Trophoblast cell (in vitro differentiated cells and primary cell): ENCODE results near the gene LEPROT.

Experiments used
- DNase-seq, 2 donors: peaks; one replicate each; pipeline ENCODE4 v3.0.0-alpha.2; 2016
- H2AFZ ChIP-seq: 2 replicates; pipeline ENCODE4 v1.6.1; 2013; ENCODE audit warnings: low read length, moderate library complexity, mild to moderate bottlenecking; ENCODE audit not compliant: insufficient read depth, poor library complexity
- H2AK5ac ChIP-seq: 2 replicates; pipeline ENCODE4 v1.6.1; 2013; ENCODE audit warnings: mild to moderate bottlenecking, low read length
- H2BK120ac ChIP-seq: 2 replicates; pipeline ENCODE4 v1.6.1; 2013; ENCODE audit warnings: low read length, mild to moderate bottlenecking, moderate library complexity; ENCODE audit not compliant: insufficient read depth, poor library complexity
- H2BK12ac ChIP-seq: 2 replicates; pipeline ENCODE4 v1.6.1; 2013; ENCODE audit warnings: mild to moderate bottlenecking, low read length, moderate library complexity
- H2BK5ac ChIP-seq: 2 replicates; pipeline ENCODE4 v1.6.1; 2013; ENCODE audit warnings: low read length, low read depth, moderate library complexity, mild to moderate bottlenecking; ENCODE audit not compliant: poor library complexity
- H3K14ac ChIP-seq: 2 replicates; pipeline ENCODE4 v1.6.1; 2013; ENCODE audit warnings: mild to moderate bottlenecking, low read length
- H3K18ac ChIP-seq: 2 replicates; pipeline ENCODE4 v1.6.1; 2013; ENCODE audit warnings: mild to moderate bottlenecking, low read length
- H3K23ac ChIP-seq: 2 replicates; pipeline ENCODE4 v1.6.1; 2013; ENCODE audit warnings: low read length
- H3K27ac ChIP-seq: 2 replicates; pipeline ENCODE4 v1.5.1; 2013; ENCODE audit warnings: low read depth, mild to moderate bottlenecking, inconsistent platforms, low read length, moderate library complexity
- H3K27me3 ChIP-seq: 2 replicates; pipeline ENCODE4 v1.6.1; 2013; ENCODE audit warnings: inconsistent platforms, mild to moderate bottlenecking, low read length, moderate library complexity; ENCODE audit not compliant: insufficient read depth
- H3K36me3 ChIP-seq, 2 experiments: 1 replicate in 1 of 2; 2 replicates in 1 of 2; pipeline ENCODE4 v1.6.1; 2013; ENCODE audit warnings: low read length in 2 of 2, mild to moderate bottlenecking in 2 of 2, moderate library complexity in 1 of 2; ENCODE audit not compliant: insufficient read depth in 2 of 2, control insufficient read depth in 1 of 2
- H3K4ac ChIP-seq: 2 replicates; pipeline ENCODE4 v1.6.1; 2013; ENCODE audit warnings: low read depth, mild to moderate bottlenecking, low read length, moderate library complexity
- H3K4me1 ChIP-seq, 2 experiments: 1 replicate in 1 of 2; 2 replicates in 1 of 2; pipeline ENCODE4 v1.6.1; 2013; ENCODE audit warnings: low read length in 2 of 2, mild to moderate bottlenecking in 2 of 2, moderate library complexity in 1 of 2; ENCODE audit not compliant: insufficient read depth in 2 of 2, control insufficient read depth in 1 of 2
- H3K4me2 ChIP-seq: 2 replicates; pipeline ENCODE4 v1.6.1; 2013; ENCODE audit warnings: inconsistent platforms, mild to moderate bottlenecking, low read length, moderate library complexity
- H3K4me3 ChIP-seq: 2 replicates; pipeline ENCODE4 v1.5.1; 2013; ENCODE audit warnings: mild to moderate bottlenecking, low read depth, low read length, inconsistent platforms
- H3K79me1 ChIP-seq: one replicate; pipeline ENCODE4 v1.6.1; 2013; ENCODE audit warnings: low read length
- H3K79me2 ChIP-seq: 2 replicates; pipeline ENCODE4 v1.6.1; 2013; ENCODE audit warnings: low read length, mild to moderate bottlenecking; ENCODE audit not compliant: control insufficient read depth, insufficient read depth, poor library complexity
- H3K9ac ChIP-seq: 2 replicates; pipeline ENCODE4 v1.6.1; 2013; ENCODE audit warnings: mild to moderate bottlenecking, low read length
- H3K9me3 ChIP-seq: 2 replicates; pipeline ENCODE4 v1.6.1; 2013; ENCODE audit warnings: low read depth, mild to moderate bottlenecking, control low read depth, inconsistent platforms, low read length; ENCODE audit not compliant: insufficient read depth
- H4K12ac ChIP-seq: 2 replicates; pipeline ENCODE4 v1.6.1; 2013; ENCODE audit warnings: low read depth, mild to moderate bottlenecking, low read length, moderate library complexity
- H4K8ac ChIP-seq: 2 replicates; pipeline ENCODE4 v1.6.1; 2013; ENCODE audit warnings: low read depth, mild to moderate bottlenecking, low read length, moderate library complexity
- H4K91ac ChIP-seq: one replicate; pipeline ENCODE4 v1.6.1; 2013; ENCODE audit warnings: low read depth, mild to moderate bottlenecking, low read length, moderate library complexity
- WGBS: extraction: QIAGEN DNeasy Blood & Tissue Kit; methylation state at CpG from one replicate; pipeline ENCODE4 v1.1.7; 2013; ENCODE audit warnings: missing lambda C conversion rate; ENCODE audit not compliant: insufficient read length, insufficient coverage; ENCODE audit errors: extremely low coverage; 5-methylcytosine and 5-hydroxymethylcytosine counted together

The LEPROT gene

GRCh38 chr1:65388908-65389695 lies 31.4 kb upstream of the LEPROT start:
- Histone ChIP-seq H3K27ac (no peak overlapping the region), H4K8ac (no peak overlapping the region), H3K79me2 (no peaks in the 10 kb centered on the region), H4K91ac (no peak overlapping the region), H2BK5ac (no peak overlapping the region), H2BK120ac (no peak overlapping the region), H2AFZ (no peak overlapping the region), H3K9ac (no peak overlapping the region), H3K4ac (no peak overlapping the region), H4K12ac (no peak overlapping the region), H3K23ac (no peak overlapping the region), H2AK5ac (no peak overlapping the region), H3K4me1 (no peaks in the 10 kb centered on the region), H3K4me2 (no peak overlapping the region), H2BK12ac (no peak overlapping the region), H3K79me1 (no peaks in the 10 kb centered on the region), H3K9me3 (peaks cover 3% of the 10 kb centered on the region), H3K18ac (no peak overlapping the region), H3K27me3 (no peaks in the 10 kb centered on the region), H3K36me3 (peaks cover 14 to 31% of the 10 kb centered on the region in 2 experiments), H3K14ac (no peak overlapping the region), H3K4me3 (no peak overlapping the region)
- WGBS: no CpG with 5 or more reads among the region's 3 CpGs
- no peak for DNase-seq

GRCh38 chr1:65392497-65392896 lies 28.0 kb upstream of the LEPROT start:
- no CpG with 5 or more reads among the region's 7 CpGs for WGBS
- no peak overlapping the region for H3K14ac ChIP-seq
- no peaks in the 10 kb centered on the region for H3K79me1 ChIP-seq
- H2BK12ac ChIP-seq: no peak overlapping the region
- H3K36me3 ChIP-seq: peaks cover 10 to 23% of the 10 kb centered on the region in 2 experiments
- H3K18ac ChIP-seq: no peak overlapping the region
- no peaks in the 10 kb centered on the region for H3K79me2 ChIP-seq
- no peak overlapping the region for H3K9ac ChIP-seq
- H3K4me2 ChIP-seq: no peak overlapping the region
- H3K23ac ChIP-seq: no peak overlapping the region
- H2AK5ac ChIP-seq: no peak overlapping the region
- H3K4ac ChIP-seq: no peak overlapping the region
- no peak overlapping the region for H3K27ac ChIP-seq
- peaks cover 3% of the 10 kb centered on the region for H3K9me3 ChIP-seq
- H3K27me3 ChIP-seq: no peaks in the 10 kb centered on the region
- H3K4me1 ChIP-seq: peaks cover 0 to 3% of the 10 kb centered on the region in 2 experiments
- no peak for DNase-seq
- H4K8ac ChIP-seq: no peak overlapping the region
- no peak overlapping the region for H2BK120ac ChIP-seq
- H2BK5ac ChIP-seq: no peak overlapping the region
- H3K4me3 ChIP-seq: no peak overlapping the region
- no peak overlapping the region for H4K91ac ChIP-seq
- H4K12ac ChIP-seq: no peak overlapping the region
- no peak overlapping the region for H2AFZ ChIP-seq

- Histone ChIP-seq H3K9me3 (peaks cover 3% of the 10 kb centered on the region), H4K8ac (no peak overlapping the region), H3K23ac (no peak overlapping the region), H3K9ac (no peak overlapping the region), H3K14ac (no peak overlapping the region), H2BK12ac (no peak overlapping the region), H4K91ac (no peak overlapping the region), H2AK5ac (no peak overlapping the region), H3K79me2 (no peaks in the 10 kb centered on the region), H3K4me1 (peaks cover 0 to 3% of the 10 kb centered on the region in 2 experiments), H3K4me3 (no peak overlapping the region), H3K18ac (no peak overlapping the region), H2BK120ac (no peak overlapping the region), H3K79me1 (no peaks in the 10 kb centered on the region), H3K4ac (no peak overlapping the region), H3K27me3 (no peaks in the 10 kb centered on the region), H3K27ac (no peak overlapping the region), H2BK5ac (no peak overlapping the region), H2AFZ (no peak overlapping the region), H3K4me2 (no peak overlapping the region), H4K12ac (no peak overlapping the region), H3K36me3 (peaks cover 10 to 21% of the 10 kb centered on the region in 2 experiments)
- WGBS: no CpG with 5 or more reads among the region's 2 CpGs
- DNase-seq: peak in 1 of 2 donors; percentile 19
Measured at GRCh38 chr1:65393347-65393746, 27.1 kb upstream of the LEPROT start.

- no peak overlapping the region for H3K4ac ChIP-seq
- no peak overlapping the region for H4K8ac ChIP-seq
- H3K18ac ChIP-seq: no peak overlapping the region
- no peak overlapping the region for H3K4me2 ChIP-seq
- no peak overlapping the region for H4K91ac ChIP-seq
- H2BK120ac ChIP-seq: no peak overlapping the region
- no peak overlapping the region for H2AFZ ChIP-seq
- H4K12ac ChIP-seq: no peak overlapping the region
- no peaks in the 10 kb centered on the region for H3K27me3 ChIP-seq
- no peak overlapping the region for H2BK12ac ChIP-seq
- no peaks in the 10 kb centered on the region for H3K79me2 ChIP-seq
- no peaks in the 10 kb centered on the region for H3K79me1 ChIP-seq
- no peak overlapping the region for H2BK5ac ChIP-seq
- H2AK5ac ChIP-seq: no peak overlapping the region
- H3K4me1 ChIP-seq: peaks cover 0 to 3% of the 10 kb centered on the region in 2 experiments
- H3K36me3 ChIP-seq: peaks cover 8 to 18% of the 10 kb centered on the region in 2 experiments
- no peak overlapping the region for H3K23ac ChIP-seq
- H3K4me3 ChIP-seq: no peak overlapping the region
- no peak overlapping the region for H3K9ac ChIP-seq
- no peak overlapping the region for H3K27ac ChIP-seq
- no peak overlapping the region for H3K14ac ChIP-seq
- peaks cover 3% of the 10 kb centered on the region for H3K9me3 ChIP-seq
- no CpG with 5 or more reads among the region's 1 CpG for WGBS
- DNase-seq: no peak
Measured at GRCh38 chr1:65393928-65394327, 26.5 kb upstream of the LEPROT start.
